Activated T-cell treated with anti-CD3 and anti-CD28 coated beads, Interleukin-2, amount 50 U/mL, for 72 hours (primary cell): ENCODE data around the gene DOC2A. TPM values are rescaled to one million over a fixed set of nuclear protein-coding genes. Genes with fewer than 3 reads are reported as not detected.
"Not testable (repeated sequence)": the region's sequence is repeated elsewhere in the genome, so short reads cannot be mapped to it uniquely, and the experiment has no call there.

ENCODE experiments used
- ATAC-seq, 2 donors: fragments of 150-1000 bp; cut with Tn5 transposase; replicated peaks in 1 of 2; 2 replicates each; pipeline ENCODE4 v1.10.0; 2021; ENCODE audit warnings: moderate library complexity in 2 of 2, mild to moderate bottlenecking in 1 of 2
- DNase-seq, 2 donors: peaks; one replicate each; pipeline ENCODE4 v3.0.0; 2021 to 2022; ENCODE audit warnings: mixed read lengths in 1 of 2
- H3K27ac Mint-ChIP-seq: one replicate; pipeline ENCODE4 v1.8.0; 2022; ENCODE audit warnings: mild to moderate bottlenecking, moderate library complexity, mixed read lengths
- H3K27me3 Mint-ChIP-seq: one replicate; pipeline ENCODE4 v1.8.0; 2022; ENCODE audit warnings: low read depth, mixed read lengths
- H3K36me3 Mint-ChIP-seq, 2 donors: one replicate each; pipeline ENCODE4 v1.8.0; 2022; ENCODE audit warnings: mixed read lengths in 2 of 2, mild to moderate bottlenecking in 1 of 2; ENCODE audit not compliant: insufficient read depth in 2 of 2
- H3K4me1 Mint-ChIP-seq: one replicate; pipeline ENCODE4 v1.8.0; 2022; ENCODE audit warnings: low read depth, mixed read lengths
- H3K4me3 Mint-ChIP-seq, 2 donors: one replicate each; pipeline ENCODE4 v1.8.0; 2022; ENCODE audit warnings: mild to moderate bottlenecking in 2 of 2, mixed read lengths in 2 of 2, moderate library complexity in 2 of 2
- H3K9me3 Mint-ChIP-seq, 2 donors: one replicate each; pipeline ENCODE4 v1.8.0; 2022; ENCODE audit warnings: mixed read lengths in 2 of 2
- total RNA-seq, 2 donors: library from RNA; stranded (reverse); gene quantifications; one replicate each; pipeline ENCODE4 v1.2.3, GENCODE V29; 2022

DOC2A gene
- total RNA-seq, 2 donors from 2014 or later: 0.43 TPM; not detected in 1

- H3K36me3 Mint-ChIP-seq: no peaks in the 10 kb centered on the region
- H3K4me1 Mint-ChIP-seq: peaks cover 15% of the 10 kb centered on the region
- H3K4me3 Mint-ChIP-seq: no peak overlapping the region
- H3K27ac Mint-ChIP-seq: no peak overlapping the region
- DNase-seq (no peak), ATAC-seq (no peak)
- no peaks in the 10 kb centered on the region for H3K9me3 Mint-ChIP-seq
- peaks cover 31% of the 10 kb centered on the region for H3K27me3 Mint-ChIP-seq
Observed at GRCh38 chr16:30023586-30023985, 12.8 kb upstream of the DOC2A start.

- Mint-ChIP-seq H3K4me3 (no peak within 1 kb of the TSS), H3K4me1 (peaks cover 17% of the 10 kb centered on the region), H3K27ac (no peak within 1 kb of the TSS), H3K36me3 (no peaks in the 10 kb centered on the region), H3K9me3 (no peaks in the 10 kb centered on the region), H3K27me3 (peaks cover 25% of the 10 kb centered on the region)
- DNase-seq (no peak), ATAC-seq (no peak)
Observed at GRCh38 chr16:30022887-30023286, 12.1 kb upstream of the DOC2A start, which contains the start of gene C16orf92. Gene C16orf92, plus strand, starts transcription at chr16:30023198. Its CDS starts 143 bp downstream, at chr16:30023341.

- ATAC-seq (peak in 1 of 2 donors; percentile 21), DNase-seq (no peak)
- Mint-ChIP-seq H3K9me3 (no peaks in the 10 kb centered on the region), H3K27me3 (peaks cover 11% of the 10 kb centered on the region), H3K36me3 (no peaks in the 10 kb centered on the region), H3K4me3 (no peak overlapping the region), H3K4me1 (peaks cover 17% of the 10 kb centered on the region), H3K27ac (no peak overlapping the region)
Observed at GRCh38 chr16:30018731-30019158, 7.9 kb upstream of the DOC2A start.

GRCh38 chr16:30017937-30018336 lies 7.1 kb upstream of the DOC2A start:
- not testable (repeated sequence) for H3K9me3 Mint-ChIP-seq, H3K36me3 Mint-ChIP-seq, DNase-seq, H3K4me3 Mint-ChIP-seq, H3K27ac Mint-ChIP-seq, ATAC-seq
- H3K27me3 Mint-ChIP-seq: peaks cover 11% of the 10 kb centered on the region
- peaks cover 17% of the 10 kb centered on the region for H3K4me1 Mint-ChIP-seq

GRCh38 chr16:30017277-30017656 lies 6.4 kb upstream of the DOC2A start:
- no peak for DNase-seq
- Mint-ChIP-seq H3K4me3 (no peak overlapping the region), H3K27me3 (peaks cover 12% of the 10 kb centered on the region), H3K27ac (no peak overlapping the region), H3K36me3 (no peaks in the 10 kb centered on the region), H3K9me3 (no peaks in the 10 kb centered on the region), H3K4me1 (peaks cover 17% of the 10 kb centered on the region)
- no peak for ATAC-seq

- ATAC-seq (no peak), DNase-seq (no peak)
- H3K9me3 Mint-ChIP-seq: no peaks in the 10 kb centered on the region
- H3K27me3 Mint-ChIP-seq: peaks cover 17% of the 10 kb centered on the region
- no peak overlapping the region for H3K4me3 Mint-ChIP-seq
- peaks cover 2% of the 10 kb centered on the region in 2 donors for H3K36me3 Mint-ChIP-seq
- no peak overlapping the region for H3K27ac Mint-ChIP-seq
- H3K4me1 Mint-ChIP-seq: peaks cover 22% of the 10 kb centered on the region
Observed at GRCh38 chr16:30016555-30017276, 5.9 kb upstream of the DOC2A start.

- not testable (repeated sequence) for H3K36me3 Mint-ChIP-seq, H3K4me3 Mint-ChIP-seq
Observed at GRCh38 chr16:30015450-30015849, 4.6 kb upstream of the DOC2A start.

GRCh38 chr16:30012598-30012997 lies 1.8 kb upstream of the DOC2A start:
- H3K9me3 Mint-ChIP-seq, H3K27me3 Mint-ChIP-seq, H3K36me3 Mint-ChIP-seq, ATAC-seq, H3K27ac Mint-ChIP-seq, H3K4me3 Mint-ChIP-seq, DNase-seq: not testable (repeated sequence)
- H3K4me1 Mint-ChIP-seq: peaks cover 12% of the 10 kb centered on the region

More at GRCh38 chr16:30015450-30015849, 4.6 kb upstream of the DOC2A start:
- ATAC-seq, DNase-seq, H3K27me3 Mint-ChIP-seq, H3K9me3 Mint-ChIP-seq, H3K27ac Mint-ChIP-seq: not testable (repeated sequence)
- H3K4me1 Mint-ChIP-seq: peaks cover 17% of the 10 kb centered on the region

- DNase-seq (no peak), ATAC-seq (no peak)
- Mint-ChIP-seq H3K27me3 (peaks cover 7% of the 10 kb centered on the region), H3K4me3 (peak overlapping the region; percentile 80 to 81), H3K27ac (no peak overlapping the region), H3K9me3 (no peaks in the 10 kb centered on the region), H3K4me1 (peaks cover 12% of the 10 kb centered on the region), H3K36me3 (peaks cover 2% of the 10 kb centered on the region in 2 donors)
Observed at GRCh38 chr16:30011714-30012504, 1.1 kb upstream of the DOC2A start.

GRCh38 chr16:30009990-30010843 lies 610 bp downstream of the DOC2A start:
- Mint-ChIP-seq H3K36me3 (peaks cover 2% of the 10 kb centered on the region in 2 donors), H3K27ac (no peak overlapping the region), H3K4me3 (peak overlapping the region; percentile 73 to 76), H3K27me3 (peaks cover 7% of the 10 kb centered on the region), H3K9me3 (no peaks in the 10 kb centered on the region), H3K4me1 (peaks cover 12% of the 10 kb centered on the region)
- peak; percentile 12 to 21 for ATAC-seq
- DNase-seq: no peak

- Mint-ChIP-seq H3K27ac (no peak overlapping the region), H3K27me3 (peaks cover 7% of the 10 kb centered on the region), H3K4me1 (peaks cover 12% of the 10 kb centered on the region), H3K36me3 (peaks cover 2% of the 10 kb centered on the region in 2 donors), H3K9me3 (no peaks in the 10 kb centered on the region), H3K4me3 (peak overlapping the region in 1 of 2 donors; percentile 29)
- ATAC-seq (no peak), DNase-seq (no peak)
Observed at GRCh38 chr16:30009085-30009862, 1.6 kb downstream of the DOC2A start.

GRCh38 chr16:30007378-30007895 lies 3.4 kb downstream of the DOC2A start:
- Mint-ChIP-seq H3K27ac (no peak overlapping the region), H3K9me3 (no peaks in the 10 kb centered on the region), H3K4me3 (no peak overlapping the region), H3K4me1 (peaks cover 14% of the 10 kb centered on the region), H3K36me3 (peaks cover 2% of the 10 kb centered on the region in 2 donors), H3K27me3 (peaks cover 7% of the 10 kb centered on the region)
- ATAC-seq: no peak
- DNase-seq: no peak
